ENCODE measurements around the gene GPR179.
A peak's percentile ranks its signal among the peaks of the same experiment; 100 is the strongest.
"Not testable (repeated sequence)": the region's sequence is repeated elsewhere in the genome, so short reads cannot be mapped to it uniquely, and the experiment has no call there.

GPR179 gene

GRCh38 chr17:38320482-38320881 lies 23.3 kb downstream of the GPR179 start:
- no peak for DNase-seq

- DNase-seq: no peak
Measured at GRCh38 chr17:38317081-38317480, 26.7 kb downstream of the GPR179 start.

DNA sequence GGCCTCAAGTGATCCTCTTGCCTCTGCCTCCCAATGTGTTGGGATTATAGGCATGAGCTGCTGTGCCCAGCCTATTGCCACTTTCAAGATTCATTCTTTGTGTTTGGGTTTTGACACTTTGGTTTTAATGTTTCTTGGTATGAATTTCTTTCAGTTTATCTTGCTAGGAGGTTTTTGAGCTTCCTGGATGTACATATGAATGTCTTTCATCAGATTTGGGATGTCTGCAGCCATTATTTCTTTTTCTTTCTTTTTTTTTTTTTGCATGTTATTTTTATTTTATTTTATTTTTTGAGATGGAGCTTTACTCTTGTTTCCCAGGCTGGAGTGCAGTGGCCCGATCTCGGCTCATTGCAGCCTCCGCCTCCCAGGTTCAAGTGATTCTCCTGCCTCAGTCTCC lies 28.3 kb downstream of the GPR179 start:
- no peak for DNase-seq

DNA sequence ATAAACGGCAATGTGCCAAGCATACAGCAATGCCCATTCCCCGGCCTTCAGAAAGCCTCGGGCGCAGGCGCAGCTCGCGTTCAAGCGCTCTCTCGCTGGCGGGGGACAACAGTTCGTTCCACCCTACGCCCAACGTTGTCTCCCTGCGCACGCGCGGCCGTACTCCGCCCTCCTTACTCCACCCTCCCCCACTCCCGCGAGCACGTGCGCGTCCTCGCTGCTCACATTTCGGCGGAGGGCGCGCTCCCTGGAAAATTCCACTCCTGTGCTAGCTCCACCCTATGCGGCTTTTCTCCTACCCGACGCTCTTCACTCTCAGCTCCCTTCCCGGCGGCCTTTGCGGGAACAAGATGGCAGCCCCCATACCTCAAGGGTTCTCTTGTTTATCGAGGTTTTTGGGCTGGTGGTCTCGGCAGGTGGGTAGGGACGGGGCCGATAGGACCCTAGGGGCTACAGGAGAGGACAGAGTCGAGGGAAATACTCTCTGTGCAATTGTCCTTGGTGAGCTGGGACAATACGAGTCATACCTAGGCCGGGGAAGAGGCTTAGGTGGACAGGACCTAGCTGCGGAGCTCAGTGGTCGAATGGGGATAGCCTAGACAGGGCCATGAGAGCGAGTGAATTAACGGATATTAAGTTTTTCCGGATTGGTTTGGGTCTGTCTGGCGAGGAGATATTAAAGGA lies 46.8 kb downstream of the GPR179 start, which contains the start of gene MRPL45:
TSS of gene MRPL45 (plus strand) at position 335 of the 684 bp plus-strand sequence. CDS start at position 351, 16 bp downstream.
- DNase-seq: peak; percentile 89

- DNase-seq: not testable (repeated sequence)
Measured at GRCh38 chr17:38295602-38296365, 48.0 kb downstream of the GPR179 start.

DNA sequence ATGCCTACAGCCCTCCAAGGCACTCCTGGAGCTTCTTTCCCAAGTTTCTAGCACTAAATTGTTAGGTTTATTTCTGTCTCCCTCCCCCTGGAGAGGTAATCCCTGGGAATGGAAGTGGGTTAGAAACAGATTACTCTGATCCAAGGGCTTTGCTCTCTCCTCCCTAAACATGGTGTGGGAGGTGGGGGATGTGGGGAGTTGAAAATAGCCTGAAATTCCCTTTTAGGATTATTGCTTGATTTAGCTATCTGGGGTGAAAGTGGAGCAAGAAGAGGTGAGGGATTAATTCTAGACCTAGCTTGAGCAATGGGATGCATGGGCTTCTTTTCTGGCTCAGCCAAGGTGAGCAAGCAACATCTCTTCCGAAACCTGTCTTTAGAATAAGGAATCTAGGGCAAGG lies 54.0 kb downstream of the GPR179 start:
- DNase-seq: not testable (repeated sequence)

GRCh38 chr17:38288217-38288827 lies 55.4 kb downstream of the GPR179 start:
- not testable (repeated sequence) for DNase-seq

DNA sequence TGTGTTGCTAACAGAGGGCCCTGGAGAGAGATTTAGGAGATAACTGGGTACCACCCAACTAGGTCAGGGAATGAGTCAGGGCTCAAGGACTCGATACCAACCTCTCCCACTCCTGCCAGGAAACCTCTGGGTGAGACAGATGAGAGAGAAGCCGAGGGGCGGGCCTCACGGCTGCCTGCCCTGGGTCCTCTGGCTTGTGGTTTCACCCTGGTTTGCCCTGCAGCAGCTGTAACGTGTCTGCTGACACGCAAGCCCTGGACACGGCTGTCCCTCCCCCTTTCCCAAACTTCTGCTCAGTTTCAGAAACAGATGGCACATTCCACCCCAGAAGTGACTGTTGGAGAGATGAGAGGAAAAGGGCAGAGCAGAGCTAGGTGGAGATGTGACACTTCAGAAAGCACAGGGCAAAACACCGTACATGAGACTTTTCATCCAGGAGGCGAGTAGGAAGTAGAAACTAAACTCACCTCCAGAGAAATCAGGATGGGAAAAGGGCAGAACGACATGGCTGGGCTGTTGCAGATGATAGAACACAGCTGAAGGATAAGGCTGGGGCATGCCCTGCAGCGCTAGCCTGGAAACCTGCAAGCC lies 57.2 kb downstream of the GPR179 start:
- not testable (repeated sequence) for DNase-seq

DNA sequence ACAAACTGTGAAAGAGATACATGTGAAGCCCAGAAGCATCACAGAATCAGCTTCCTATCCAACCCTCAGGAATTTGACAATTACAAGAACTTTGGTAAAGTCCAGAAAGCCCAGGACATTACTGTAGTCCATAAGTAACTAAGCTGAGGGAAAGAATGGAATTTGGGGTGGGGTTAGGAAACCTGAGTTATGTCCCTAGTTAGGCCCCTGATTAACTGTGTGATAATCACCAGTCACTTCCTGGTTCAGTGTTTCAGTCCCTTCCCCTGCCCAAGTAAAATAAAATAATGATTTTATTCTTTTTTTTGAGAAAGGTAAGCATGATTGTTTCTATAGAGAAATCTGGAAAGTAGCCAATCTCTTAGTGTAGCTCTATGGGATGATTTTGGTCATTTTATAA lies 57.8 kb downstream of the GPR179 start:
- DNase-seq: not testable (repeated sequence)
